Left renal cortex interstitium (tissue), 4 donors: ENCODE results near the gene CADM1. TPM values are rescaled to one million over a fixed set of nuclear protein-coding genes. Genes with fewer than 3 reads are reported as not detected.

Source experiments
- DNase-seq, 4 donors: peaks; one replicate each; pipeline ENCODE4 v3.0.0-alpha.2; 2013; ENCODE audit warnings: low read depth in 4 of 4, low spot score in 2 of 4, missing footprints in 1 of 4
- polyA plus RNA-seq, 4 donors: library from polyadenylated mRNA; unstranded; fragments of 120-200 nt; gene quantifications; one replicate each; pipeline ENCODE4 v1.2.1, GENCODE V29; 2013; ENCODE audit not compliant: insufficient read length in 4 of 4

The CADM1 gene
- polyA plus RNA-seq, 4 donors = 120 to 140 (median 132) TPM

DNA sequence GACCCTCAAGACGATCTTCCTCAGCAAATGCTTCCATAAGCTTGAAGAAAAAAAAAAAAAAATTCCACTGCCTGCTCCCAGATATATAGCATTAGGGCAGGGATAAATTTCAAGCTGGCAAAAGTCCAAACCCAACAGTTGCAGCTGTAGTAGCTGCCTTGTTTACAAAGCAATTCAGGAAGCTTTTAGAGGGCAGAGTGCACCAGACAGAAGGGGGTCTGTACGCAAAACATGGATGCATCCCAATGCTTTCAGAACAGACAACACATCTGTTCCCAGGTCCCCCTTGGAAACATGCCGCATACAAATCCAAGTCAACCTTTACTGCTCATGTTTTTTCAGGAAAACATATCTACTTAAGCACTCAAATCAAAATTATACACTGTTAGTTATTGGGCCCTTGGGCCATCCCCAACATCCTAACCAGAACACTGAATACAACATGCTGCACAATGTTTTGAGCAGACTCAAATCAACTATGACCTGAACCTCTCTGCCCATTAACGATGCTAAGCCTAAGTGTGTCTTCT, 94.5 kb downstream of the CADM1 start:
- peak; percentile 73 to 85 (median 82) for DNase-seq

DNA sequence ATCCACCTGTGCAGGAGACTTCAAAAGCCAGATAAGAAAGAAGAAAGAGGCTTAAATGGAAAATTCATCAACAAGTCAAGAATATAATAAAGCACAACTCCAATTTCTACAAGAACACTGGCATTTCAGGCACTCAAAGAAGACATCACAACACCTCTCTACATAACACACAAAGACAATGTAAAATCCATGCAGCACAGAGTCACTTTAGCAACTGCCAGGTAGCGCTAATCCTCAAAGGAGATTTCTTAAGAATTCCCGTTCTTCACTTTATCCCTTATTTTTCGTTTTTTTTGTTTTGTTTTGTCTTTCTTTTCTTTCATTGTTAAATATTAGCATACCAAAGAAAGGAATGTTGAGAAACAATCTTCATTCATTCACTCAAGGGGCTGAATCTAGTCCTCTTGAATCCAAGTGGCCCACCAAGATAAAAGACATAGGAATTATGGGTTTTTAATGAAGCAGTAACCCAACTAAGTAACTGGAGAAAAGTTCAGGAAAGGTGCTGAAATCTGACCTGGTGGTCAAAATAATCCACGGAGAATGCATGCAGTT, 95.0 kb downstream of the CADM1 start:
- DNase-seq = no peak

DNA sequence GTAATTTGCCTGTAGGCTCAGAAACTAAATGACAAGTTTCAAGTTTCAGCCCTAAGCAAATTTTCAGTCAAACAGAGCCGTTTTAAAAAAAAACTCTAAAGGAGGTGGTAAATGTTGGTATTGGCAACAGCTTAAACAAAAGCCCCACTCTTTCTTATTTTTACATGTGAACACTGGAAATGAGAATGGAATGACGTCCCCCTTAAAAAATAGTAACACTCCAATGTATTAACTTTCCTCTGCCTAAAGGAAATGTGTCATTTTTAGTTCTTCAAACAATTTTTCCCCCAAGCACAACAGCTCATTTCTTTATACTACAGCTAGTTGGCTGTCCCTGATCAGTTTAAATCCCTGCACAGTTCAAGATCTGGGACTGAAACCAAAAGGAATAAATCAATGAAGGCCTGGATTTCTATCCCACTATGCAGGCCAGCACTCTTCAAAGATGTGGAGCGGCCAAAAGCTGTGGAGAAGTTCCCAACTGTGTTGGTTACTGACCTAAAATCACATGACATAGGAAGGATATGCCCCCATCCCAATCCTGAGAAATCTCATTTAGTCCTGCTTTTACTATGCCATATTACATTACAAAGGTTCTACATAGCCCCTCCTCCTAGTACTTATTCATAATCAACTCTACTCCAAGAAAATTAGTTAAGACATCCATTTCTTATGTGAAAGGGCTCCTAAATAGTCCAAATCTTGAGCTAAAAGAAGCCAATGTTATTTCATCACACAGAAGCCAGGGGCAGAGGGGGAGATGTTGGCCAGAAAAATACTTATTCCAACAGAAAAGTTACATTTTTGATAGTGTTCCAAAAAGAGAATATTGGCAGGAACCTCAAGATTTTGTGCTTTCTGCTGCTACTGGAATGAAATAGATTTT, 95.9 kb downstream of the CADM1 start:
- peak in 1 of 4 donors; percentile 65 for DNase-seq

DNA sequence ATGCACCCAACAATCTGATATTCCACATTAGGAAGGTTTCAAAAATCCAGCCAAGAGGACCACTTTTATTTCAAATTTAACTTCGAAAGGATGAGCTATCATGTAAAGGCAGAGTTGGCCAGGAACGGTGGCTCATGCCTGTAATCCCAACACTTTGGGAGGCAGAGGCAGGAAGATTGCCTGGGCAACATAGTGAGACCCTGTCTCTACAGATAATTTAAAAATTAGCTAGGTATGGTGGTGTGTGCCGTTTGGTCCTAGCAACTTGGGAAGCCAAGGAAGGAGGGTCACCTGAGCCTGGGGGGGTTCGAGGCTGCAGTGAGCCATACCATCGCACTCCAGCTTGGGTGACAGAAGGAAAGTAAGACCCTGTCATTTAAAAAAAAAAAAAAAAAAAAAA, 96.7 kb downstream of the CADM1 start:
- no peak for DNase-seq

DNA sequence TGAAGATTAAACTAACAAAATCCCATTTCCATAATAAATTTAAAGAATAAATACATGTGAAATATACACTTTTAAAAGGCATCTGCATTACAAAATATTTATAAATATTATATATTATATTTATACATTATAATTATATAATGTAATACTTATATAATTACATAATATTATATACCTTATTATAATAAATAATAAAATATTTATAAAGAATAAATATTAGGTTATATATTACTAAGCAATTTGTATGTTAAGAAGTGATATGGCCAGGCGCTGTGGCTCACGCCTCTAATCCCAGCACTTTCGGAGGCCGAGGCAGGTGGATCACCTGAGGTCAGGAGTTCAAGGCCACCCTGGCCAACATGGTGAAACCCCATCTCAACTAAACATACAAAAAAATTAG, 97.8 kb downstream of the CADM1 start:
- no peak for DNase-seq

DNA sequence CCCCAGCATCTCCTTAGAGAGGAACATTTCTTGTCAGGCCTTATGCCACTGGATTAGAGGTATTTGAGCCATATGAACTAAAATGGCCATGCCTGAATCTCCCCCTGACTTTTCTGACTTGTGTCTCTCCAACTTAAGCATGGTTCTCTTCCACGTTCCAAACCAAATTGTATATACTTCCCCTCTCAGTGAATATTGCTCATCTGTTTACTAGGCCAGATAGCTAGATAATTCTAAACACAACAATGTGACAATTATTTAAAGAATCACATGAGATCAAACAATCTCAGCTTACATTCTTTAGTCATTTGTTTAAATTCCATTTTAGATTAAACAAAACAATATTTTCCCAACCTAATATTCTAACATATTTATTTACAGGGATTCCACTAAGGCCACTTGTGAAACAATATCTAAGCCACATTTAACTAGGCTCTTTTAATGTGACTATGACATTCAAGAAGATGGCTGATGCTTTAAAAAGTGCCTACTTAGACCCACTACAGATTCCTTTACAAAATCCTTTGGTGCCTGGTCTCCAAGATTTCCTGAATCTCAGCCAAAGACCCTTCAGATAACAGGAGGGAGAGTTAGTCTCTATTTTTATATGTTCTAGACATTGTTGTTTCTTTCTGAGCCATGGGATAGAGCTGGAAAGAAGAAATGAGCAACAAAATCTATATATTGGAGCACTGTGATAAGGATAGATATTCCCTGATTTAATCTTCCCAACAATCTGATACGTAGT, 105.7 kb downstream of the CADM1 start:
- no peak for DNase-seq

DNA sequence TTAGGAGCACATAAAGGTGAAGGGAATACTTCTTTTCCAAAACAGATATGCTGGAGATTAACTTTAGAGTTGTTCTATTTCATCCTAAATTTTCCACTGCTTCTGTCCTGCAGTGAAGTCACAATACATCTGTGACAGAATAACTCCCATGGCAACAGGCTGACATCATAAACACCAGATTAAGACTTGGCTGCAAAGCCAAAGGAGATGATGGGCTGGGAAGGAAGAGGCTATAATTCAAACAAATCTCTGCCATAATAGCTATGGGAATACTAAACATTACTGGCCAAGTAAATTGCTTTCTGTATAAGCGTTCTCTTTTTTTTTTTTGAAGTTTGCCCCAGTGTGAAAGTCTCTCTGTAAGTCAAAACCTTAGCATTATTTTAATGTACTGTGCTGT, 107.7 kb downstream of the CADM1 start:
- DNase-seq = no peak

DNA sequence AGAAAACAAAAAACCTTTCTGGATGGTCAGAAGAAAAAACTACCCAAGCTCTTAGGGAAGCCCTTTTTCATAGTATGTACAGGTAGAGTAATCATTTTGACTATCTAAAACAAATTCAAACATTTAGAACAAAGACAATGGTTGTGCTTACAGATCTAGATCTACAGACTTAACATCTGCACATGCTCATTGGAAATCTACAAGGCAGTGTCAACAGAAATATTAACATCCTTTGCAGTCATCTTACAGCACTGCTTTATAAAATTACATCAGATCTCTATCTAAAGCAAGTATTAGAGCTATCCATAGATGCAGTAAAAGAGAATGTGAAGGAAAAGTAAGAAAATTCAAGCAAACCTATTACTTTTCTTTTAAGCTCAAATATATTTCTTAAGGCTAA, 110.3 kb downstream of the CADM1 start:
- no peak for DNase-seq

DNA sequence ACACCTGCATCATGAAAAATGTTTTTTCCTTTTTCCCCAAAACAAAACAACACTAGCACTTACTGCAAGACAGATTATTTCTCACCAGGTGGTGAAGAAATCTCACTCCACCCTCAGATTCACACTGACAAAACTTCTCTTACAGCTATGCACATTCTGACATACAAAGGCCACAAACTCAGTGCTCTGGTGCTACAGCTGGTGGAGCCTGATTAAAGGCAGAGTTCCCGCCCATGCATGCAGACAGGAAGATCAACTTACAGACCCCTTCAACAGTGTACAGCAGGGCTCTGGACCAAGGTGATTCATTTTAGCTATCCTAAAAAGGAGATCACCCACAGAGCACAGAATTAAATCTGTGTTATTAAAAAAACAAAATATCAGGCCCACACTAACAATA, 112.6 kb downstream of the CADM1 start:
- no peak for DNase-seq

DNA sequence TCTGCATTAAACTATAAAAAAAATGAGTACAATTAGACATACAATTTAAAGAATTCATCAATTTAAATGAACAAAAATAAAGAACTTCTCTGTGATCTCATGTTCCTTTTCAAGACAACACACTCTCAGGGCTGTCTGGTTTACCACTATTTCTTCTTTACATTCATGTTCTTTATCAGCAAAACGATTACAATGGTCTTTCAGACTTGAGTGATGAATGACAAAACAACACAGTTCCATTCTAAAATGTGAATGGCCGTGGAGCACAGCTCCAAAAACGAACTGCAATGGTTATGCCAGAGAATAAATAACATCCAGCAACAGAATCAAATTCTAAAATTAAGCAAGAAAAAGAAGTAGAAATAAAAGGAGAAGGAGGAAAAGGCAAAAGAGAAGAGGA, 113.1 kb downstream of the CADM1 start:
- DNase-seq = no peak

DNA sequence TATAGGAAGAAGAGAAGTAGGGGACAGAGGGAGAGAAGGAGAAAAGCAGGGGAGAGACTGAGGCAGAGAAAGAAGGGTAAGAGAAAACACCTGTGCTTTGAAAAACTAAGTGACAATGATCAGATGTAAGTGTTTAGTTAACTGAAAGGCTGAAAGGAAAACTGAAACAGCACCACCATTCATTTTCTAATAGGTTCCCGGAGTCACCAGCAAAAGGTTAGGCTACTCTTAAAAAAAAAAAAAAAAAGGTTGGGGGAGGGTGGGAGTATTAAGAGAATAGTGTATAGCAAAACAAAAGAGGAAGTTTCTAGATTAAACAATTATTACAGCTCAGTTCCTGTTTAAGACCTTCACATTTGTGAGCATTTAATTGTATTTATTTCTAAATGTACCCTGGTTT, 113.8 kb downstream of the CADM1 start:
- DNase-seq = no peak

DNA sequence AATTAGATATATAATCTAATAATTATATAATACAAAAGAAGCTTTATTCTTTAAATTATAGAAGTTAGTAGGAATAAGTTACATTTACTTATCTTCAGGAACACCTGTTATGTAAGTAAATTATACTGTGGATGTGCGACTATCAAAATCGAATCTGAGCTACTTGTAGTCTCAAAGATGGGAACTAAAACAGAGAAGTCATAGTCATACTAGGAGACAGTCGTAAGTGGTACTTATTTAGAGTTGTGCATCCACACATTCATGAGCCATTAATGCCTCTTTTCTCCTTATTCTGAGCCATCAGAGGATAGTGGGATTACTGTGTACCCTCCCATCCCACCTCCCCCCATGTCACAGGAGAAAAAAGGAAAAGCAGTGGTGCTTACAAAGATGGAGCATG, 114.4 kb downstream of the CADM1 start:
- DNase-seq = no peak

DNA sequence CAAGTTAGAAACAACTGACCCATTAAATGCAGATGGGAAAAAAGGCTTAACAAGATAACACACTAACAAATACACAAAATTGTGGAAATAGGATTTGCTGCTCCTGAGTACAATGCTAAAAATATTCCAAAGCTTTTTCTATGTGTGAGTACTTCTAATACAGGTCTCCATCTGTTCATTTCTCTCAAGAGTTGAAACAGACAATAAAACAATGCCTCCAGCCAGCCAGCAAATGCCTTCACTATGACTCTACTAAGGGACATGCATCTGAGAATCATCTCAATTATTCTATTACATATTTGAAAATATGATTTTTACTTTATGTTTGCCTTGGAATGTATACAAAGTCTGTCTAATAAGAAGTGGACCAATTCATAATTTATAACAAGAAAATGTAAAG, 119.0 kb downstream of the CADM1 start:
- no peak for DNase-seq

DNA sequence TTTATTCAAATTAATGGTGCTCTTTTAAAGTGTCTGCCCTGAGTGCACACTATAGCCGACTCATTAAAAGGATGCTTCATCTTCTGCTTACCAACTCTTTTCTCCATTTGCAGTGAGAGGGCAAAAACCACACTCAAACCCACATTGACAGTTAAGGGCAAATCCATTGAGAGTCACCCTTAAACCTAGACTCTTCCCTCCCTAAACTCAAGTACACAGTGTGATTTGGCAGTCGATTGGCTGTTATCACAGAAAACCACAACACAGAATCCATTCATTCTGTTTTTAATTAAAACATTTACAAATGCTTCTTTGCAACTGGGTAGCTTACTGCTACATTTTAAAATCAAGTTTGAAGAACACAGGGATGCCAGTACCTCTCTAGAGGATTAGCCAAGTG, 120.0 kb downstream of the CADM1 start:
- no peak for DNase-seq

DNA sequence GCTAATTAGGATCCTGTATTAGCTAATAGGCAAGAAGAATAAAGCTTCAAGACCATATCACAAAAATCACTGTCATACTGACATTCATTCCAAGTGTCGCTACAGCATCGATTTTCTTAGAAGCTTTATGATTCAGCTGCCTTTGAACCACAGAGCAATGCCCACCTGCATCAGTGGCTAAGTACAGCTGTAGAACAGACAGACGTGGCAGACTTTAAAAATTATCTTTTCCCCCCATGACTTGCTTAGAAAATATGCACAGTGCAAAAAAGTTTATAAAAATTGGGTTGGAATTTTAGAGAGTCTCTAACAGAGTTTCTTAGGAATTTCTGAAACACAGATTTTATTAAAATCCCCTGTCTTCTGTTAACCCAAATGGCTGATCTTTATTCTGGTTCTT, 120.8 kb downstream of the CADM1 start:
- no peak for DNase-seq

DNA sequence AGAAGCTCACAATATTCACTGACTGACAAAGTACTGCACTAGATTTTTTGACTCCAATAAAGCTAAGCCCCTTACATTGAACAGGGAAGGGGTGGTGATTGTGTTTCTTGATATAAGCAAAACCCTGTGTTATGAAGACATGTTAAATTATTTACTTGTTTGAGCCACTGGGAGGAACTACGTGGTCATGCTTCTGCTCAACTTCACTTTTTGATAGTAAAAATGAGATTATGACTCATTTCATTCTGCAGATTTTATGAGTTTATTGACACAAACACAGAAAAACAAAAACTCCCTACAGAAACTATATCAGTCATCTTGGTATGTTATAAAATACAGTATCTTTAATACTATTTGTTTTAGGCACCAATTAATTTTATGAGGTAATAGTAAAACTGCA, 124.7 kb downstream of the CADM1 start:
- no peak for DNase-seq

DNA sequence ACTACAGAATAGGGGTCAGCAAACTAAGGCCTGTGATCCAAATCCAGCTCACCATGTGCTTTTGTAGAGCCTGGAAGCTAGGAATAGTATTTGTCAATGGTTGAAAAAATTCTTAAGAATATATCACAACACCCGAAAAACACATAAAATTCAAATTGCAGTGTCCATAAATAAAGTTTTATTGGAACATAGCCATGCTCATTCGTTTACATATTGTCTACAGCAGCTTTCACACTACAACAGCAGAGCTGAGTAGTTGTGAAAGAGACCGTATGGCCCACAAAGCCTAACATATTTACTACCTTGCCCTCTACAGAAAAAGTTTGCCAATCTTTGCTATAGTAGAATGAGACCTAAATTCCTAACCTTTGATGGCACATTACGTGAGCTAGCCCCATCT, 125.7 kb downstream of the CADM1 start:
- no peak for DNase-seq

DNA sequence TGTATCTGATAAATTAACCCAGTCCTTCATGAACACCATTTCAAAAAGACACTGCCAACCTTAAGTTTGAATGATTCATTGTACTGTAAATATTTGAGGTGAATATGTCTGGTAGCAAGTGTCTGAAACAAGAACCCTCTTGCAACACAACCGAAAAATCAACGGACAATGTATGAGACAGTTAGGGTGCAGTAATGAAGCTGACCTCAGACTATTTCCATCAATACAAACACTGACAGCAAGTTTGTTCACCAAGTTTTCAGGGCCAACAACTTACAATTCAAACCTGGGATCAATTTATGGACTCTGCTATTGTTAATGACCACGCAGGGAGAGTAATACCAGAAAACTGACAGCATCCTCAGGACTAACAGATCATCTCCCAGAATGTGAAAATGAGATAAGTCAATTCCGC, 126.3 kb downstream of the CADM1 start:
- no peak for DNase-seq

DNA sequence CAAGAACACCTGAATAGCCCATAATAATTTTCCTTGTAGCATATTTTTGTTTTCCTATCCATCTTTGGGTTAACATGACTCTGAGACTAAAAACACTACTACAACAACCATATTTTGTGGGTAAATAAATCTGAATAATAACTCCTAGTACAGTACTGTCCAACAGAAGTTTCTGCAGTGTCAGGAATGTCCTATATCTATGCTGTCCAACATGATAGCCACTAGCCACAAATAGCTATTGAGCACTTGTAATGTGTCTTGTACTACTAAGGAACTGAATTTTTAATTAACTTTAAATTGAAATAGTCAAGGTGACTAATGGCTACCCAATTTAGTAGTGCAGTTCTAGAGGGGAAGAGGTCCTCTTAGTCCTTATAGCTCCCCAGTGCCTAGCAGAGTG, 135.6 kb downstream of the CADM1 start:
- DNase-seq = no peak

DNA sequence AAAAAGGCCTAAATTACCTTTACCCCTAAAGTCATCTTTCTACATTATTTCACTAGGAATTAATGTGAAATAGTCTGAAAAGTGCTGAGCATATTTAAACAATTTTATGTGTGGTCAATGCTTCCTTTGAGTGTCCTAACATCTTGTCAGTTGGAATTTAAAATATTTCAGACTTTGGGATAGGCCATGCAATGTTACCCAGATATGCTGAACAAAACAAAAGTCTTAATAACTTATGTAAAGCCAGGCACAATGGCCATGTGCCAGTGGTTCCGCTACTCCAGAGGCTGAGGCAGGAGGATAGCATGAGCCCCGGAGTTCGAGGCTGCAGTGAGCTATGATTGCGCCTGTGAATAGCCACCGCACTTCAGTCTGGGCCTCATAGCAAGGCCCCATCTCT, 137.4 kb downstream of the CADM1 start:
- no peak for DNase-seq

DNA sequence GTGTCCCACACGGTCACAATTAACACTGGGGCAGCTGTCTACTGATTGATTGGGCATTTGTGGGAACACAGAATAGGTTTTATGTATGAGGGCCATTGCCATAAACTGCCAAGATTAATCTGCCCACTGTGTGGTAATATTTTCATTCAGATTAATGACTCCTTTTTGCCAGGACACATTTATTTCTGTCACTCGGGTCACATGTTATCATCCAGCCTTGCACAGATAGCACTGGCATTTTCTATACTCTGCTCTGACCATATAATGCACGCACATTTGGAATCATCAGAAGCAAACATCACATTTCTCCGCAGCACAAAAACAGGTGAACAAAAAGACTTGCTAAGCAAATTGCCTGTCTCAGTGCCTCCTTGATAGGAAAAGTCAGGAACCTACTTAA, 138.3 kb downstream of the CADM1 start:
- DNase-seq = no peak

DNA sequence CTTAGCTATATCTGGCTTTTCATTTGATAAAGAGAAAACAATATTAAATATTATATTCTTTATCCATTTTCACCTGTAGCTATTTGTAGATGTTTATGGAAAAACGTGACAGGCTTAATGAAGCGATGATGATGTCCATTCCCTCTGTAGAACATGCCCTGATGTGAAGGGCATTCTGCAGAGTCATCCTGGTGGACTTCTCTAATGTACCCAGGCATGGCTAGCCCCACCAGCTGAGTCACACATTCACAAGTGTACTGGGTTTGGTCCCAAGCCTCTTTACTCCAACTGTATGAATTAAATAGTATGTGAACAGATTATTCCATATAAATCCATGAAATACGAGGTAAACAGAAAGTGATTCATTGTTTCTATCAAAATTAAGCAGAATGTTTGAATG, 139.3 kb downstream of the CADM1 start:
- no peak for DNase-seq
